ENCODE measurements around the gene HTR3D.
"Not testable (repeated sequence)": the region's sequence is repeated elsewhere in the genome, so short reads cannot be mapped to it uniquely, and the experiment has no call there.

HTR3D gene

GRCh38 chr3:184016811-184017671, 14.5 kb upstream of the HTR3D start:
- FAIRE-seq: no peak

GRCh38 chr3:184017672-184018423, 13.7 kb upstream of the HTR3D start, which contains the start of gene ABCC5:
TSS of gene ABCC5 (minus strand) at chr3:184017884. CDS start at chr3:184014392, 3,492 bp downstream.
- peak; percentile 93 for FAIRE-seq

- no peak for FAIRE-seq
These were observed 13.0 kb upstream of the HTR3D start for GRCh38 chr3:184018424-184018973.

GRCh38 chr3:184022323-184022722, 9.2 kb upstream of the HTR3D start:
- FAIRE-seq: no peak

DNA sequence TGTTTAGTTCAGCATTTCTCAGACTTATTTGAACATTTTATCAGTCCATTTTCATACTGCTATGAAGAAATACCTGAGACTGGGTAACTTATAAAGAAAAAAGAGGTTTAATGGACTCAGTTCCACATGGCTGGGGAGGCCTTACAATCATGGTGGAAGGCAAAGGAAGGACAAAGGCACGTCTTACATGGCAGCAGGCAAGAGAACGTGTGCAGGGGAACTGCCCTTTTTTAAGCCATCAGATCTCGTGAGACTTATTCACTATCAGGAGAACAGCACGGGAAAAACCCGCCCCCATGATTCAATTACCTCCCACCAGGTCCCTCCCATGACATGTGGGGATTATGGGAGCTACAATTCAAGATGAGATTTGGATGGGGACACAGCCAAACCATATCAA, 6.3 kb upstream of the HTR3D start:
- not testable (repeated sequence) for FAIRE-seq

DNA sequence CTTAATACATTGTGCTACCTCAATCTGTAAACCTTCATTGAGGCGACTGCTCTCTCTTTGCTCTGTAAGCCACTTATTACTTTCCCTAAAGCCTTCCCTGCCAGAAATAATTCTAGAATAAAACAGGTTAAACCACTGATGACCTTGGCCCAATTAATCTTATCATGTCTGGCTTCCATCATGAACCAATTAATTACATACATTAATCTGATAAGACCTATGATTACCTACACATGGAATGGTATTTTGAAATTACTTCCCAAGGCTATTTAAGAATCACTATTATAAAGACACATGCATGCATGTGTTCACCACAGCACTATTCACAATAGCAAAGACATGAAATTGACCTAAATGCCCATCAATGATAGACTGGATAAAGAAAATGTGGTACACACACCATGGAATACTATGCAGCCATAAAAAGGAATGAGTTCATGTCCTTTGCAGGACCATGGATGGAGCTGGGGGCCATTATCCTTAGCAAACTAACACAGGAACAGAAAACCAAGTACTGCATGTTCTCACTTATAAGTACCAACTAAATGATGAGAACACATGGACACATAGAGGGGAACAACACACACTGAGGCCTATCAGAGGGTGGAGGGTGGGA, 3.2 kb upstream of the HTR3D start:
- not testable (repeated sequence) for FAIRE-seq

DNA sequence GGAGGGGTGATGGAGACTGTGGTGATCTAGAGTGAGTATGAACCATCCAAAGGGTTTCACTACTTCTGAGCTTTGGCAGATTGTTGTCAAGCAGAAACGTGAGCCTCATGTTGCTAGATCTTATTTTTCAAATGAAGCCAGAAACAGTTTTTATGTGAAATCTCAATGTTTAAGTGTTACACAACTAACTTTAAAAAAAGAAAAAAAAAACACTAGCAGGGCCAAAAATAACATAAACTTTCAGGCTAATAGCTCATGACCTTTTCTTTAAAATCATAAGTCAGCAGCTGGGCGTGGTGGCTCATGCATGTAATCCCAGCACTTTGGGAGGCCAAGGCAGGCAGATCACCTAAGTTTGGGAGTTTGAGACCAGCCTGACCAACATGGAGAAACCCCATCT, 2.1 kb upstream of the HTR3D start:
- FAIRE-seq: no peak

DNA sequence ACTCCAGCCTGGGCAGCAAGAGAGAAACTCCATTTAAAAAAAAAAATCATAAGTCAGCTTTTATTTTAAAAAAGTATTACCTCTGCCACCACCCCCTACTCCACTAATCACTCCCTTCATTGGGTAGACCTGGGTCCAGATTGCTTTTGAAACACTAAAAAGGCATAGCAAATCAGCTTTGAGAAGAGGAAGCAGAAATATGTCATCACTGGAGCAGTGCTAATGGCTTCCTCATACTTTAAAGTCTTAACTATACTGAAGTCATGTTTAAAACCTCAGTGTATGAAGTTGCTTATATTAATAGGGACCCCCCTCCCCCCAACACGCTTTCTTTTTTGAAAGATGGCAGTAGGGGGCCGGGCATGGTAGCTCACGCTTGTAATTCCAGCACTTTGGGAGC, 1.0 kb upstream of the HTR3D start:
- no peak for FAIRE-seq

DNA sequence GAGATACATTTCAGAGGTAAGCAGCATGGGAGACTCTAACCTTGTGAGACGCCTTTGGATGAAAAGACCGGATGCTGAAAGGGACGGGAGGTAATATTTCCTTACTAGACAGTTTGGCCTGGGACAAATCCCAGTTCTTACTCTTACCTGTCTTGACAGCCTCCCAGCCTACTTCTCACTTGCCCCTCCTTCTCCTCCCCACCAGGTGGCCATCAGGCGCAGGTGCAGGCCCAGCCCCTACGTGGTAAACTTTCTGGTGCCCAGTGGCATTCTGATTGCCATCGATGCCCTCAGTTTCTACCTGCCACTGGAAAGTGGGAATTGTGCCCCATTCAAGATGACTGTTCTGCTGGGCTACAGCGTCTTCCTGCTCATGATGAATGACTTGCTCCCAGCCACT, 6.3 kb downstream of the HTR3D start:
- FAIRE-seq: no peak

DNA sequence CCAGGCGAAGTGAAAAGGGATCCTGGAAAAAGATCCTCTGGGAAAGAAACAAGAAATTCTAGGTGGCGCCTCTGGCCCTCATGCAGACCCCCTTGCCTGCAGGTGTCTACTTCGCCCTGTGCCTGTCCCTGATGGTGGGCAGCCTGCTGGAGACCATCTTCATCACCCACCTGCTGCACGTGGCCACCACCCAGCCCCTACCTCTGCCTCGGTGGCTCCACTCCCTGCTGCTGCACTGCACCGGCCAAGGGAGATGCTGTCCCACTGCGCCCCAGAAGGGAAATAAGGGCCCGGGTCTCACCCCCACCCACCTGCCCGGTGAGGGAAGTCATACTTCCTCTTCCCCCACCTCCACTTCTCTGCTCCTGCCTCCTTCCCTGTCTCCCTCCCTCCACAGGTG, 6.8 kb downstream of the HTR3D start:
- FAIRE-seq: not testable (repeated sequence)

GRCh38 chr3:184039414-184039813, 7.9 kb downstream of the HTR3D start:
- FAIRE-seq: no peak

GRCh38 chr3:184040010-184040409, 8.5 kb downstream of the HTR3D start:
- FAIRE-seq: no peak

- no peak for FAIRE-seq
These were observed 11.1 kb downstream of the HTR3D start for GRCh38 chr3:184042617-184043016.

DNA sequence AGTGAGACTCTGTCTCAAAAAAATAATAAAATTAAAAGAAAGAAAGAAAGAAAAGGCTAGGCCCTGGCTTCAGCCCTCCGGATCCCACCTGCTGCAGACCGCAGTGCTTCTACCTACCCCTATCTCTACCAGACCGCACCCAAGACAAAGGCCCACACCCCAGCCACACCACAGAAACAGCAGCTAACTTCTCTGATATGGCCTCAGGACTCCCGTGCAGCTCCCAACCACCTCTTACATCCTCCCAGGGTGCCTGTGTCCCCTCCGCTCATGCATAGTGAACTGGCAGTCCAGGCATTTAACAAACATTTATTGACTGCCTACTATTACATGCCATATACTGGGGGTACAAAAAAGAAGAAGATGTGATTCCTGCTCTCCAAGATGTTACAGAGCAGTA, 14.5 kb downstream of the HTR3D start:
- no peak for FAIRE-seq

DNA sequence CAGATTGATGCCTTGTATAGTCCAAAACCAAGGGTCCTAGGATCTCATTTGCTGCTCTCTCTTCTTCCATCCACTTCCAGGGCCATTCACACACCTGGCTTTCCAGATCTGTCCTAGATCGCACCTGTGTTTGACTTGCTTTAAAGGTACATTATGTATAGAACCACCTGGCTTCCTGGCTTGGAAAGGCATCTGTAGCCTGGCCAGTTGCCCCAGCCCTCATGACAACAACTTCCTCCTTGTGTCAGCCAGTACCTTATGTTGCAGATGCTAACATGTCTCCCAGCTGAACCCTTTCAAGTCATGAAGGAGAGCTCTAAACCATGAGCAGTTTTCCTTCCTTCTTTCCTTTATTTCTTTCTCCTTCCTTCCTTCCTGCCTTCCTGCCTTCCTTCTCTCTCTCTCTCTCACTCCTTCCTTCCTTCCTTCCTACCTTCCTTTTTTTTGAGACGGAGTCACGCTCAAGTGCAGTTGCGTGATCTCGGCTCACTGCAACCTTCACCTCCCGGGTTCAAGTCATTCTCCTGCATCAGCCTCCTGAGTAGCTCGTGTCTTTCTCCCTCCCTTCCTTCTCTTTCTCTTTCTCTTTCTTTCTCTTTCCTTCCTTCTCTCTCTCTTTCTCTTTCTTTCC, 18.8 kb downstream of the HTR3D start:
- no peak for FAIRE-seq

GRCh38 chr3:184052767-184053166, 21.2 kb downstream of the HTR3D start, which contains the start of gene HTR3C:
TSS of gene HTR3C (plus strand) at chr3:184053047. CDS start at chr3:184053081, 34 bp downstream.
- FAIRE-seq: no peak

- FAIRE-seq: no peak
These were observed 26.5 kb downstream of the HTR3D start for GRCh38 chr3:184058029-184058428.

DNA sequence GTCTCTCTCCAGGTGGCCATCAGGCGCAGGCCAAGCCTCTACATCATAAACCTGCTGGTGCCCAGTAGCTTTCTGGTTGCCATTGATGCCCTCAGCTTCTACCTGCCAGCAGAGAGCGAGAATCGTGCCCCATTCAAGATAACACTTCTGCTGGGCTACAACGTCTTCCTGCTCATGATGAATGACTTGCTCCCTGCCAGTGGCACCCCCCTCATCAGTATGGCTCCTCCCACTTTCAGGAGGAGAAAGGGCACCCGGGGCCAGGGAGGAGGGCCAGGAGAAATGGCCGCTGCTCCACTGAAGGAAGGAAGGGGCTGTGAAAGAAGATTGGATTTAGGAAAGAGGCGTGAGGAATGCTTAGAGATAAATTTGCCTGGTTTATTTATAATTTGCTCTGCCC, 27.9 kb downstream of the HTR3D start:
- no peak for FAIRE-seq

- no peak for FAIRE-seq
These were observed 31.1 kb downstream of the HTR3D start for GRCh38 chr3:184062637-184063036.

DNA sequence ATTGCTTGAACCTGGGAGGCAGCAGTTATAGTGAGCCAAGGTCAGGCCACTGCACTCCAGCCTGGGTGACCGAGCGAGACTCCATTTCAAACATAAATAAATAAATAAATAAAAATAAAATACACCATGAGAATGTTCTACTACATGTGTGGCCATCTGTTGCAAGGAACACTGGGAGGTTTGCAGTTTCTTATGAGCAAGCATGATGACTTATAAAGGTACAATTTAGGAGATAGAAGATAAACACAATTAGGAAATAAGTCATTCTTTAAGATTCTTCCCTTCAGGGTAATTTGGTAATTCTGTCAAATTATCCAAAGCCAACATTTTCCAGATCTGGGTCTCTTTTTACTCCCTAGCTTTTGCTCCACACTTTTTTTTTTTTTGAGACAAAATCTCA, 34.7 kb downstream of the HTR3D start:
- FAIRE-seq: no peak

- FAIRE-seq: no peak
These were observed 36.1 kb downstream of the HTR3D start for GRCh38 chr3:184067573-184068055.

GRCh38 chr3:184068344-184068743, 36.8 kb downstream of the HTR3D start:
- no peak for FAIRE-seq

DNA sequence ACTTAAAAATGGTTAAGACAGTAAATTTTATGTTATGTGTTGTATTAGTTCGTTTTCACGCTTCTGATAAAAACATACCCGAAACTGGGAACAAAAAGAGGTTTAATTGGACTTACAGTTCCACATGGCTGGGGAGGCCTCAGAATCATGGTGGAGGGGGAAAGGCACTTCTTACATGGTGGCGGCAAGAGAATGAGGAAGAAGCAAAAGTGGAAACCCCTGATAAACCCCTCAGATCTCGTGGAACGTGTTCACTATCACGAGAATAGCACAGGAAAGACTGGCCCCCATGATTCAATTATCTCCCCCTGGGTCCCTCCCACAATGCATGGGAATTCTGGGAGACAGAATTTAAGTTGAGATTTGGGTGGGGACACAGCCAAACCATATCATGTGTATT, 39.6 kb downstream of the HTR3D start:
- not testable (repeated sequence) for FAIRE-seq

Measured in G401.6 (cell line).